Nephron (organoid): ENCODE data around the gene CAPN13.

Source experiments
- H3K27ac Mint-ChIP-seq, 3 experiments: 2 replicates each; pipeline ENCODE4 v1.8.0; 2020; ENCODE audit warnings: mixed read lengths in 3 of 3, mild to moderate bottlenecking in 2 of 3, moderate library complexity in 1 of 3
- H3K27me3 Mint-ChIP-seq: 2 replicates; pipeline ENCODE4 v1.8.0; 2021; ENCODE audit warnings: low read depth, mild to moderate bottlenecking, moderate library complexity, mixed read lengths
- H3K36me3 Mint-ChIP-seq: 2 replicates; pipeline ENCODE4 v1.8.0; 2020; ENCODE audit warnings: low read depth, mixed read lengths
- H3K4me1 Mint-ChIP-seq: 2 replicates; pipeline ENCODE4 v1.8.0; 2020; ENCODE audit warnings: mixed read lengths
- H3K4me3 Mint-ChIP-seq, 3 experiments: 2 replicates each; pipeline ENCODE4 v1.8.0; 2020; ENCODE audit warnings: mild to moderate bottlenecking in 3 of 3, mixed read lengths in 3 of 3, moderate library complexity in 2 of 3
- H3K9me3 Mint-ChIP-seq: 2 replicates; pipeline ENCODE4 v1.8.0; 2020; ENCODE audit warnings: mixed read lengths
- TF ChIP-seq, protein P1 (sequence below), 3 experiments: fragments of 200-600 bp; sonication (generic); IDR thresholded peaks; one replicate each; pipeline ENCODE4 v1.5.0; 2021; ENCODE audit warnings: antibody characterized with exemption in 3 of 3; ENCODE audit not compliant: unreplicated experiment in 3 of 3

The CAPN13 gene

DNA sequence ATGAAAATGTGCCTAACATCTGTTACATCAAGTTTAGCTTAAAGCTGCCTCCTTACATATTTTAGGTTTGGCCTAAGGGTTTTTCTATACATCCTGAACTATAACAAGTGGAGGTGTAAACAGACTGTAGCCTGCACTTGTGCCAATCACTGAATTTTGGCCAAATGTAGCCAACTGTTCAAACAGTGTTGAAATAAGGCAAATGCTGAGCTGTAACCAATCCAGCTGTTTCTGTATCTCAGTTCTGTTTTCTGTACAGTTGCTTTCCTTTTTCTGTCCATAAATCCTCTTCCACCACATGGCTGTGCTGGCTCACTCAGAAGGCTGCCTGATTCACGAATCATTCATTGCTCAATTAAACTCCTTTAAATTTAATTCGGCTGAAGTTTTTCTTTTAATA lies 19.2 kb upstream of the CAPN13 start:
- peaks cover 3% of the 10 kb centered on the region for H3K27me3 Mint-ChIP-seq
- TF ChIP-seq, protein P1, sequence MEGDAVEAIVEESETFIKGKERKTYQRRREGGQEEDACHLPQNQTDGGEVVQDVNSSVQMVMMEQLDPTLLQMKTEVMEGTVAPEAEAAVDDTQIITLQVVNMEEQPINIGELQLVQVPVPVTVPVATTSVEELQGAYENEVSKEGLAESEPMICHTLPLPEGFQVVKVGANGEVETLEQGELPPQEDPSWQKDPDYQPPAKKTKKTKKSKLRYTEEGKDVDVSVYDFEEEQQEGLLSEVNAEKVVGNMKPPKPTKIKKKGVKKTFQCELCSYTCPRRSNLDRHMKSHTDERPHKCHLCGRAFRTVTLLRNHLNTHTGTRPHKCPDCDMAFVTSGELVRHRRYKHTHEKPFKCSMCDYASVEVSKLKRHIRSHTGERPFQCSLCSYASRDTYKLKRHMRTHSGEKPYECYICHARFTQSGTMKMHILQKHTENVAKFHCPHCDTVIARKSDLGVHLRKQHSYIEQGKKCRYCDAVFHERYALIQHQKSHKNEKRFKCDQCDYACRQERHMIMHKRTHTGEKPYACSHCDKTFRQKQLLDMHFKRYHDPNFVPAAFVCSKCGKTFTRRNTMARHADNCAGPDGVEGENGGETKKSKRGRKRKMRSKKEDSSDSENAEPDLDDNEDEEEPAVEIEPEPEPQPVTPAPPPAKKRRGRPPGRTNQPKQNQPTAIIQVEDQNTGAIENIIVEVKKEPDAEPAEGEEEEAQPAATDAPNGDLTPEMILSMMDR (IDR thresholded peaks at IDR 0.05; ENCODE audit: unreplicated experiment in 3 of 3) = no peak
- H3K9me3 Mint-ChIP-seq = peaks cover 17% of the 10 kb centered on the region
- no peaks in the 10 kb centered on the region for H3K4me1 Mint-ChIP-seq
- no peak overlapping the region for H3K4me3 Mint-ChIP-seq
- no peaks in the 10 kb centered on the region for H3K36me3 Mint-ChIP-seq
- H3K27ac Mint-ChIP-seq = no peak overlapping the region

DNA sequence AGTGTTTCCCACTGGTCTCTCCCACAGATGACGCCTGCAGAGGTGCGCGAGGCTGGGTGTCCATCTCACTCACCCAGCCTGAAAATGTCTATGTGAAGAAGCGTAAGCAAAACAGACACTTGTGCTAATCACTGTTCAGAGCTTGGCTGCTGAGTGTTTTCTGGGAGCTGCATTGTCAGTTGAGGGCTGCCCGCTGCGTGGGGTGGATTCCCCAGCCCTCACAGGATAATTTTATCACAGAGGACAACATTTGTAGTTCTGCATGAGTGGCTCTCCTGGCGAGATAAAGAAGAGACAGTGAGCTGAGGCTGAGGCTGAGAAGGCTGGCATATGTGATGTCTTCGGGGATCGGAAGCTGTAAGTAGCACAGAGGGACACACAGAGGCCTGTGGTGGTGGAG lies 16.2 kb upstream of the CAPN13 start:
- no peaks in the 10 kb centered on the region for H3K27me3 Mint-ChIP-seq
- no peak overlapping the region for H3K27ac Mint-ChIP-seq
- no peaks in the 10 kb centered on the region for H3K36me3 Mint-ChIP-seq
- H3K9me3 Mint-ChIP-seq = peaks cover 10% of the 10 kb centered on the region
- no peak overlapping the region for H3K4me3 Mint-ChIP-seq
- TF ChIP-seq, protein P1 (IDR thresholded peaks at IDR 0.05; ENCODE audit: unreplicated experiment in 3 of 3) = no peak
- no peaks in the 10 kb centered on the region for H3K4me1 Mint-ChIP-seq

DNA sequence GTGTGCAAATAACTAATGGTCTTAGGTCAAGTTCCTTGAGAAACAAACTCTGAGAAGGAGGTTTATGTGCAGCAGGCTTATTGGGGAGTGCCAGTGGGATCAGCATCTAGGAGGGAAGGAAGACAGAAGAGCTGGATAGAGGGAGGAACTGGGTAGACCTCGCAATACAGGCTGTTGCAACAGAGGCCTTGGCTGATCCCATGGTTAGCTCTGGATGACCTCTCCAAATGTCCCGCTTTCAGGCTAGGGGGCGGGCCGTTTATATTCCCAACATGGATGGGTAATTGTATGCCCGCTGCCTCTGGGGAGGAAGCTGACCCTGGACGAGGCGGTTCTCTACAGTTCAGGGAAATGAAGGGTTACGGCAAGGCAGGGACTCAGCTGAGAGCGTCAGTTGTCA lies 14.7 kb upstream of the CAPN13 start:
- Mint-ChIP-seq H3K9me3 (peaks cover 9% of the 10 kb centered on the region), H3K36me3 (no peaks in the 10 kb centered on the region), H3K4me1 (no peaks in the 10 kb centered on the region), H3K4me3 (no peak overlapping the region), H3K27me3 (no peaks in the 10 kb centered on the region), H3K27ac (no peak overlapping the region)
- TF ChIP-seq, protein P1 (IDR thresholded peaks at IDR 0.05; ENCODE audit: unreplicated experiment in 3 of 3) = no peak

DNA sequence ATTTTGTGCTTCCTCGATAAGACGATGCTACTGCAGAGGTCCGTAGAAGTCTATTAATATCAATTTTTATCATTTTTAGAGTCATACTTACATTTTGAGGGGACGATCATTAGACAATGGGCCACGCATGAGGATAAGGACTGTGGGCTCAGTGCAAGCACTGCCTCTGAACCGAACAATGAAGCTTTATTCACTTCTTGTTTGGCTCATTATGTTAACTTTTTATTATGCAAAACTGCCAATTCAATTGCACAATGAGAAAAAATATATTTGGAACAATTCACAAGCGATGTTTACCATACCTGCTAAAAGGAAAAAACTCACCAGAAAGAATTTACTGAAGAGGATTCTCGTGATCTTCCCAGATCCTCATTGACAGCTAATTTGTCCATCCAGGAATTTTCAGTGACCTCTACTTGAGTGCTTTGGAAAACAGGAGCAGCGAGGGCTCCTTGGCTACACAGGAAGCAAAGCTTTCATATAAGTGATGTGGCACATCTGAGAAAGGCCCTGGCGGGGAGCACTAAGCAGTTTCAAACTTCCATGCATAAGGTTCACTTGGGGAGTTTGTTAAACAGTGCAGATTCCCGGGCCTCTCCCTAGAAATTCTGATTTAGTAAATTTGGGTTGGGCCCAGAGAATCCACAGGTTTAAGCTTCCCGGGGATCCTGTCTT lies 13.3 kb upstream of the CAPN13 start:
- no peak overlapping the region for H3K4me3 Mint-ChIP-seq
- H3K27me3 Mint-ChIP-seq = peaks cover 6% of the 10 kb centered on the region
- H3K9me3 Mint-ChIP-seq = peaks cover 8% of the 10 kb centered on the region
- H3K36me3 Mint-ChIP-seq = no peaks in the 10 kb centered on the region
- no peaks in the 10 kb centered on the region for H3K4me1 Mint-ChIP-seq
- H3K27ac Mint-ChIP-seq = no peak overlapping the region
- TF ChIP-seq, protein P1 (IDR thresholded peaks at IDR 0.05; ENCODE audit: unreplicated experiment in 3 of 3) = no peak

DNA sequence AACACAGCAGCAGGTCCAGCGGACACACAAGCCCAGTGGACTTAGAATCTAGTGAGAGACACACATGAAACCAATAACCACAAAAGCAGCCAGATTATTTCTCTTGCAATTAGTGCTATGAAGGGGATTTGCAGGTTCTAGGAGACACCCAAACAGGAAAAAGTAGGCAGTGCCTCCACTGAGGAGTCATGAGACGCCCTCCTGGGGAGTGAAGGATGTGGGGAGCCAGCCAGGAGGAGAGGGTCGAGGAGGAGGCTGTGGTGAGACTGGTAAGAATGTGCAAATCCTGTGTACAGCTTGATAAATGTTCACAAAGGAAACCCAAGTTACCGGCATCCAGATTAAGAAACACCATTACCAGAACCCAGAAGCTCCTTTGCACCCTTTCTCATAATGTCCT lies 2.7 kb upstream of the CAPN13 start:
- Mint-ChIP-seq H3K4me1 (no peaks in the 10 kb centered on the region), H3K4me3 (no peak overlapping the region), H3K9me3 (peaks cover 5% of the 10 kb centered on the region), H3K36me3 (no peaks in the 10 kb centered on the region), H3K27ac (no peak overlapping the region), H3K27me3 (peaks cover 34% of the 10 kb centered on the region)
- TF ChIP-seq, protein P1 (IDR thresholded peaks at IDR 0.05; ENCODE audit: unreplicated experiment in 3 of 3) = no peak

DNA sequence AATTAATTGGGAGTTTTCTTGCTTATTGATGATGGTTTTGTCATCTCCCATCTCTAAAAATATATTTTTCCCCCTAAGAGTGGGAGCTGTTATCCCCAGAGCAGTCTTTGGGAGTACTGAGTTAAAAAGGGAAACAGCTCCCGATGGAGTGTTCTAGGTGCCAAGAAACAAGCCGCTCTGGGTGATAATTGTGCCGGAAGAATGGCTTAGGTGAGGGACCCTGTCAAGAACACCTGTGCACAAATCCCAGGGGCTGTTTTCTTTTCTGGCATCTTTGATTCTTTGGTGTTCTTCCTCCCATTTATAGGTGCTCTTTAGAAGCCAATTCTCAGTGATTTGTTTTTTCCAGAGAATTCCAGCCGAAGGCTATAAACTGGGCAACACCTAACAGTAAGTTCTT lies 1.4 kb upstream of the CAPN13 start:
- TF ChIP-seq, protein P1 (IDR thresholded peaks at IDR 0.05; ENCODE audit: unreplicated experiment in 3 of 3) = no peak
- Mint-ChIP-seq H3K36me3 (no peaks in the 10 kb centered on the region), H3K4me1 (no peaks in the 10 kb centered on the region), H3K27ac (no peak overlapping the region), H3K4me3 (no peak overlapping the region), H3K27me3 (peaks cover 28% of the 10 kb centered on the region), H3K9me3 (no peaks in the 10 kb centered on the region)
